Prostate gland (tissue), 2 donors: Measurements from ENCODE around the gene DNAJC8.

Experiments
- CTCF ChIP-seq, 4 experiments: fragments of 200-600 bp in 2 of 4; fragments of 450-650 bp in 2 of 4; sonication (generic) in 2 of 4; IDR thresholded peaks; 1 replicate in 3 of 4; 2 replicates in 1 of 4; pipeline ENCODE4 v1.5.1; 2016 to 2019; ENCODE audit warnings: antibody characterized with exemption in 4 of 4, mild to moderate bottlenecking in 2 of 4, moderate library complexity in 2 of 4
- POLR2A ChIP-seq: fragments of 450-650 bp; IDR thresholded peaks from one replicate; pipeline ENCODE4 v1.6.1; 2016; ENCODE audit warnings: antibody characterized with exemption, mild to moderate bottlenecking

GRCh38 chr1:28185071-28185470 is 47.8 kb downstream of the DNAJC8 start:
- TF ChIP-seq CTCF (IDR thresholded peaks at IDR 0.05) (no peak), POLR2A (no peak)
